Superior temporal gyrus (tissue), 1 donor: ENCODE measurements around the gene TPSAB1.

Experiments used
- DNase-seq: peaks from one replicate; pipeline ENCODE4 v3.0.0-alpha.2; 2016; ENCODE audit errors: extremely low spot score

Gene TPSAB1

GRCh38 chr16:1285669-1286512 lies 45.4 kb downstream of the TPSAB1 start:
- DNase-seq = no peak

GRCh38 chr16:1286513-1287094 lies 46.1 kb downstream of the TPSAB1 start:
- no peak for DNase-seq

GRCh38 chr16:1287982-1288670 lies 47.6 kb downstream of the TPSAB1 start:
- no peak for DNase-seq

- DNase-seq = no peak
Measured at GRCh38 chr16:1288813-1289476, 48.4 kb downstream of the TPSAB1 start.

GRCh38 chr16:1289477-1289866 lies 49.0 kb downstream of the TPSAB1 start:
- no peak for DNase-seq

GRCh38 chr16:1290063-1290501 lies 49.6 kb downstream of the TPSAB1 start:
- no peak for DNase-seq

GRCh38 chr16:1290860-1291575 lies 50.5 kb downstream of the TPSAB1 start:
- DNase-seq = no peak

- no peak for DNase-seq
Measured at GRCh38 chr16:1291576-1291974, 51.1 kb downstream of the TPSAB1 start.
